Right ventricle myocardium inferior (tissue), 1 donor: ENCODE measurements around the gene KCNQ1OT1. TPM values are rescaled to one million over a fixed set of nuclear protein-coding genes. Genes with fewer than 3 reads are reported as not detected.

Source experiments
- ATAC-seq: fragments of 200-7000 bp; cut with Tn5 transposase; one replicate; pipeline ENCODE4 v1.9.1; 2020; ENCODE audit warnings: mild to moderate bottlenecking, moderate library complexity
- DNase-seq: peaks from one replicate; pipeline ENCODE4 v3.0.0; 2021; ENCODE audit errors: missing footprints
- intact Hi-C: fragments of 100-400 bp; cut with DNase I; formaldehyde crosslinking; loops from one replicate; pipeline ENCODE4 v1.11.0; 2022
- total RNA-seq: library from RNA; stranded (reverse); fragmentation: NEBNext Ultra II Directional; extraction: Animal tissue kit (Norgen Biotek cat#: 25700); gene quantifications from one replicate; pipeline ENCODE4 v1.2.1, GENCODE V29; 2021
- donor health status: DM: no; HTN: yes; CAD: no; lungs with severe emphysema.

Gene KCNQ1OT1
- total RNA-seq, 1 donor from 2014 or later, result 0.32 TPM

GRCh38 chr11:2582946-2583604, 116.7 kb downstream of the KCNQ1OT1 start:
- no peak for ATAC-seq
- DNase-seq, result no peak
- intact Hi-C loops, result no loop called here

GRCh38 chr11:2582351-2582945, 117.3 kb downstream of the KCNQ1OT1 start:
- DNase-seq (peak; percentile 43), ATAC-seq (no peak)
- intact Hi-C loops, result no loop called here

- intact Hi-C loops, result no loop called here
- ATAC-seq (no peak), DNase-seq (peak; percentile 63)
Observed at GRCh38 chr11:2581931-2582350, 117.9 kb downstream of the KCNQ1OT1 start.

- intact Hi-C loops, result no loop called here
- ATAC-seq (no peak), DNase-seq (peak; percentile 50)
Observed at GRCh38 chr11:2581151-2581930, 118.5 kb downstream of the KCNQ1OT1 start.

GRCh38 chr11:2580571-2581001, 119.2 kb downstream of the KCNQ1OT1 start:
- intact Hi-C loops, result no loop called here
- ATAC-seq, result no peak
- DNase-seq, result peak; percentile 48

- ATAC-seq (no peak), DNase-seq (peak; percentile 40)
- intact Hi-C loops, result no loop called here
Observed at GRCh38 chr11:2580061-2580421, 119.8 kb downstream of the KCNQ1OT1 start.

GRCh38 chr11:2579315-2580060, 120.3 kb downstream of the KCNQ1OT1 start:
- DNase-seq (peak; percentile 50), ATAC-seq (no peak)
- intact Hi-C loops, result no loop called here

GRCh38 chr11:2578929-2579270, 120.9 kb downstream of the KCNQ1OT1 start:
- peak; percentile 32 for DNase-seq
- intact Hi-C loops, result no loop called here

GRCh38 chr11:2577991-2578928, 121.5 kb downstream of the KCNQ1OT1 start:
- DNase-seq (peak; percentile 71), ATAC-seq (no peak)
- intact Hi-C loops, result no loop called here

More at GRCh38 chr11:2578929-2579270, 120.9 kb downstream of the KCNQ1OT1 start:
- ATAC-seq, result no peak

GRCh38 chr11:2577031-2577990, 122.5 kb downstream of the KCNQ1OT1 start:
- DNase-seq (peak; percentile 59), ATAC-seq (no peak)
- intact Hi-C loops, result no loop called here

- ATAC-seq (no peak), DNase-seq (peak; percentile 35)
- intact Hi-C loops, result no loop called here
Observed at GRCh38 chr11:2576549-2576948, 123.2 kb downstream of the KCNQ1OT1 start.

- ATAC-seq (no peak), DNase-seq (peak; percentile 41)
- intact Hi-C loops, result no loop called here
Observed at GRCh38 chr11:2576111-2576510, 123.7 kb downstream of the KCNQ1OT1 start.

GRCh38 chr11:2575591-2576051, 124.2 kb downstream of the KCNQ1OT1 start:
- ATAC-seq (no peak), DNase-seq (peak; percentile 40)
- intact Hi-C loops, result no loop called here

GRCh38 chr11:2574553-2575535, 125.0 kb downstream of the KCNQ1OT1 start:
- ATAC-seq (no peak), DNase-seq (peak; percentile 56)
- intact Hi-C loops, result no loop called here

GRCh38 chr11:2574043-2574552, 125.7 kb downstream of the KCNQ1OT1 start:
- no peak for ATAC-seq
- peak; percentile 31 for DNase-seq
- intact Hi-C loops, result no loop called here
